ENCODE results near the gene SLC27A2.
A peak's percentile ranks its signal among the peaks of the same experiment; 100 is the strongest.
"Not testable (repeated sequence)": the region's sequence is repeated elsewhere in the genome, so short reads cannot be mapped to it uniquely, and the experiment has no call there.

Gene SLC27A2

DNA sequence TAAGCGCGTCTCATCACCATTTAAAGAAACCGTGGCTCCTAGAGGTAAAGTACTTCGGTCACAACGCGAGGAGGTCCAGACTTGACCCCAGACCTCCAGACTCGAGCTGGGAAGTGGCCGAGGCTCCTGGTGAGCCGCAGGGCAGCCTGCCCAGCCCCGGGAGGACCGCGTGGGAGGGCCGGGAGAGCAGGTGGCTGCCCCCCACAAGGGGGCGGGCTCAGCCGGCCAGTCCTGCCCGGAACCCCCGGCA lies at the start of gene SLC27A2:
Gene SLC27A2, plus strand, starts transcription at position 228 of the 250 bp plus-strand sequence. CDS start 232 bp downstream, outside the sequence.
- TF ChIP-seq, protein P1, sequence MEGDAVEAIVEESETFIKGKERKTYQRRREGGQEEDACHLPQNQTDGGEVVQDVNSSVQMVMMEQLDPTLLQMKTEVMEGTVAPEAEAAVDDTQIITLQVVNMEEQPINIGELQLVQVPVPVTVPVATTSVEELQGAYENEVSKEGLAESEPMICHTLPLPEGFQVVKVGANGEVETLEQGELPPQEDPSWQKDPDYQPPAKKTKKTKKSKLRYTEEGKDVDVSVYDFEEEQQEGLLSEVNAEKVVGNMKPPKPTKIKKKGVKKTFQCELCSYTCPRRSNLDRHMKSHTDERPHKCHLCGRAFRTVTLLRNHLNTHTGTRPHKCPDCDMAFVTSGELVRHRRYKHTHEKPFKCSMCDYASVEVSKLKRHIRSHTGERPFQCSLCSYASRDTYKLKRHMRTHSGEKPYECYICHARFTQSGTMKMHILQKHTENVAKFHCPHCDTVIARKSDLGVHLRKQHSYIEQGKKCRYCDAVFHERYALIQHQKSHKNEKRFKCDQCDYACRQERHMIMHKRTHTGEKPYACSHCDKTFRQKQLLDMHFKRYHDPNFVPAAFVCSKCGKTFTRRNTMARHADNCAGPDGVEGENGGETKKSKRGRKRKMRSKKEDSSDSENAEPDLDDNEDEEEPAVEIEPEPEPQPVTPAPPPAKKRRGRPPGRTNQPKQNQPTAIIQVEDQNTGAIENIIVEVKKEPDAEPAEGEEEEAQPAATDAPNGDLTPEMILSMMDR (IDR thresholded peaks at IDR 0.05), result no peak
- Histone ChIP-seq H3K36me3 (no peaks in the 10 kb centered on the region), H3K27ac (peak within 1 kb of the TSS; percentile 67), H3K4me3 (ENCODE audit: low read depth in 1 of 2, low read length in 1 of 2) (peak within 1 kb of the TSS; percentile 60 to 71), H3K9me3 (no peaks in the 10 kb centered on the region), H3K4me1 (ENCODE audit: control insufficient read depth in 1 of 2, insufficient read depth in 1 of 2, low read depth in 1 of 2, low read length in 1 of 2) (peaks cover 27 to 30% of the 10 kb centered on the region in 2 experiments), H3K27me3 (no peaks in the 10 kb centered on the region)

DNA sequence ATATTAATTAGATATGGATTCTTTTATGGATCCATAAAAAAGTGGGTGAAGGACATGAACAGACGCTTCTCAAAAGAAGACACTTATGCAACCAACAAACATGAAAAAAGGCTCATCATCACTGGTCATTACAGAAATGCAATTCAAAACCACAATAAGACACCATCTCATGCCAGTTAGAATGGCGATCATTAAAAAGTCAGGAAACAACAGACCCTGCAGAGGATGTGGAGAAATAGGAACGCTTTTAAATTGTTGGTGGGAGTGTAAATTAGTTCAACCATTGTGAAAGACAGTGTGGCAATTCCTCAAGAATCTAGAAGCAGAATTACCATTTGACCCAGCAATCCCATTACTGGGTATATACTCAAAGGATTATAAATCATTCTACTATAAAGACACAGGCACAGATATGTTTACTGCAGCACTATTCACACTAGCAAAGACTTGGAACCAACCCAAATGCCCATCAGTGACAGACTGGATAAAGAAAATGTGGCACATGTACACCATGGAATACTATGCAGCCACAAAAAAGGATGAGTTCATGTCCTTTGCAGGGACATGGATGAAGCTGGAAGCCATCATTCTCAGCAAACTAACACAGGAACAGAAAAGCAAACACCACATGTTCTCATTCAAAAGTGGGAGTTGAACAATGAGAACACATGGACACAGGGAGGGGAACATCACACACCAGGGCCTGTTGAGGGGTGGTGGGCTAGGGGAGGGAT lies 49.6 kb upstream of the SLC27A2 start:
- not testable (repeated sequence) for H3K9me3 ChIP-seq; H3K36me3 ChIP-seq; H3K4me3 ChIP-seq (ENCODE audit: low read depth in 1 of 2, low read length in 1 of 2); H3K27me3 ChIP-seq
- peaks cover 47 to 62% of the 10 kb centered on the region in 2 experiments for H3K4me1 ChIP-seq (ENCODE audit: control insufficient read depth in 1 of 2, insufficient read depth in 1 of 2, low read depth in 1 of 2, low read length in 1 of 2)
- peak overlapping the region; percentile 82 for H3K27ac ChIP-seq

DNA sequence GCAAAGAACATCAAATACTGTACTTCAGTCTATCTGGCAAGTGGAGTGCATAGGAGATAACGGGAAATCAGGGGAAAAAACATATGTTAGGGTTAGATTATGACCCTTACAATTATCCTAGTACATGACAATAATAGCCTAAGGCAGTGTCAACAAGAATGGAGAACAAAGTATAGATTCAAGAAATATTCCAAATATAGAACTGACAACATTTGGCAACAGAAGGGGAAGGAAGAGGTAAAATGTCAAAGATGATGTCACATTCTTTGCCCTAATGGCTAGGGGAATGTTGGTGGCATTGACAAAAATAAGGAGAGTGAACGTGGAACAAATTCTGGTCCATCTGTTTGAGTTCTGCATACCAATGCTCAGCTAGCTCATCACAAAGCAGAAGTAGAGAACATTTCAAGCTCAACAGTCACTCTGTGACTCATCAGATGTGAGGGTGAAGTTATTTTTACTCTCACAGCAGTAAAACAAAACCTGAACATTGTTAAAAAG lies 47.4 kb upstream of the SLC27A2 start:
- Histone ChIP-seq H3K9me3 (no peaks in the 10 kb centered on the region), H3K27ac (peak overlapping the region; percentile 82), H3K27me3 (no peaks in the 10 kb centered on the region), H3K4me3 (ENCODE audit: low read depth in 1 of 2, low read length in 1 of 2) (no peak overlapping the region), H3K36me3 (no peaks in the 10 kb centered on the region), H3K4me1 (ENCODE audit: control insufficient read depth in 1 of 2, insufficient read depth in 1 of 2, low read depth in 1 of 2, low read length in 1 of 2) (peaks cover 35 to 49% of the 10 kb centered on the region in 2 experiments)
- TF ChIP-seq, protein P1 (IDR thresholded peaks at IDR 0.05), result no peak

DNA sequence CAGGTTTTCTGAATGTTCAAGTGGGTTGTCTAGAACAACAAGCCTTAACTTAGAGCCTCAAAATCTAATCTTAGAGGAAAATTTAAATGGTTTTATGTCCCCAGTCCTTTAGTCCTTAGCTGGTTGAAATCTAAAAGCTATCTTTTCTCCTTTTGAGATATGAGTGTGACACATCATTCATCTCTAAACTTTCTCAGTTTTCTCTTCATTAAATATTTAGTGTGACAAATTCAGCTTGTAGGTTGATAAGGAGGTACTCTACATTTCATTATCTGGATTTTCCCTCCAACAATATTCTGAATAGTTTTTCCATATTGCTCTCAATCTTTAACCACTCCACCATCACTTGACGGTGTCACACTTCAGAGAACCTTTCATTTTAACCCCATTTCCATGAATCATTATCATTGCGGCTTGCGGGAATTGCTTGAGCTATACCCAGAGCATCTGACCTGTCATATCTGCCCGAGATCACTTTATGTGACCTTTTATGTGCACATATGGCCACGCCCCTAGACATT lies 46.9 kb upstream of the SLC27A2 start:
- Histone ChIP-seq H3K4me1 (ENCODE audit: control insufficient read depth in 1 of 2, insufficient read depth in 1 of 2, low read depth in 1 of 2, low read length in 1 of 2) (peaks cover 35 to 49% of the 10 kb centered on the region in 2 experiments), H3K27ac (peak overlapping the region; percentile 82), H3K4me3 (ENCODE audit: low read depth in 1 of 2, low read length in 1 of 2) (no peak overlapping the region), H3K27me3 (no peaks in the 10 kb centered on the region), H3K9me3 (no peaks in the 10 kb centered on the region), H3K36me3 (no peaks in the 10 kb centered on the region)
- TF ChIP-seq, protein P1 (IDR thresholded peaks at IDR 0.05), result no peak

DNA sequence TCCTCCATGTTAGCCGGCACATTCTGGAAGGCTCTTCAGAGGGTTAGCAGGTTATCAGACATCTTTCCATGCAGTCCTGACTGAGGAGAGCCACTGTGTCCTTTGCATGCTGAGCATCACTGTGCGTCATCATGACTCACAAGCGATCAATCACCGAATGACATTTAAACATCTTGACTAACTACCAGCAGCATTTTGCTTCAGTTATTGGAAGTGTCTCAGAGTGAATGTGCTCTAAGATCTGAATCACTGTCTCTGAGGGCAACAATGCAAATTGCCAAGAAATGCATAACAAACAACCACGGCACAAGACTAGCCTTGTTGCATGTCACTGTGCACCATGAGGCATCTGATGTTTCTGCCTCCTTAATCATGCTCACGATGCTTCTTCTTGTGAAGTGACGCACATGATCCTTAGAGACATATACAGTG lies 44.6 kb upstream of the SLC27A2 start:
- Histone ChIP-seq H3K4me1 (ENCODE audit: control insufficient read depth in 1 of 2, insufficient read depth in 1 of 2, low read depth in 1 of 2, low read length in 1 of 2) (peaks cover 34 to 51% of the 10 kb centered on the region in 2 experiments), H3K27me3 (no peaks in the 10 kb centered on the region), H3K9me3 (no peaks in the 10 kb centered on the region), H3K27ac (no peak overlapping the region), H3K4me3 (ENCODE audit: low read depth in 1 of 2, low read length in 1 of 2) (no peak overlapping the region), H3K36me3 (no peaks in the 10 kb centered on the region)
- TF ChIP-seq, protein P1 (IDR thresholded peaks at IDR 0.05), result no peak

DNA sequence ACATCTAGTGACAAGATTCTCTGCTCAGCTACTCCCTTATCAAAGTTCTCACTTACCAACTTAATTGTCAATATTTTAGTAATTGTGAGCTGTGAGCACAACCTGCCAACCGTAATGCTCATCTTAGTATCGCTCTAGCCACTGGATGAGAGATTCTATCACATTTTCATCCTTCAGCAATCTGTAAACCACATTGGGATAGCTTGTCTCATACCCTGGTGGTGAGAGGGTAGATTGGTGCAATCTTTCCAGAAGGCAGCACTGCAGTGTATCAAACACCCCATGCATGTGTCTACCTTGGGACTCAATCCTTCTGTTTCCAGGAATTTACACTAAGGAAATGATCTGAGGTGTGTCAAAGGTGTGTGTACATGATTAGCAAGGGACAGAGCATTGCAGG lies 44.1 kb upstream of the SLC27A2 start:
- Histone ChIP-seq H3K27me3 (no peaks in the 10 kb centered on the region), H3K4me1 (ENCODE audit: control insufficient read depth in 1 of 2, insufficient read depth in 1 of 2, low read depth in 1 of 2, low read length in 1 of 2) (peaks cover 33 to 45% of the 10 kb centered on the region in 2 experiments), H3K27ac (no peak overlapping the region), H3K36me3 (no peaks in the 10 kb centered on the region), H3K4me3 (ENCODE audit: low read depth in 1 of 2, low read length in 1 of 2) (no peak overlapping the region), H3K9me3 (no peaks in the 10 kb centered on the region)
- TF ChIP-seq, protein P1 (IDR thresholded peaks at IDR 0.05), result no peak
